WTC11 (cell line): ENCODE results near the gene STAU1. TPM values are rescaled to one million over a fixed set of nuclear protein-coding genes. Genes with fewer than 3 reads are reported as not detected.

Experiments used
- ATAC-seq: fragments of 200-7000 bp; cut with Tn5 transposase; 2 replicates; pipeline ENCODE4 v1.10.0; 2021; ENCODE audit warnings: mild to moderate bottlenecking, moderate library complexity
- CTCF ChIA-PET: fragments of 300-600 bp; sonication (Branson Sonifier 250); formaldehyde crosslinking; loops from one replicate; lab custom pipeline; 2021; ENCODE audit warnings: antibody characterized with exemption; lab: Charles Lee
- POLR2A ChIA-PET: fragments of 350-600 bp; sonication (Branson Sonifier 250); formaldehyde crosslinking; loops from one replicate; lab custom pipeline; 2021; ENCODE audit warnings: antibody characterized with exemption; lab: Charles Lee
- DNase-seq: peaks from one replicate; pipeline ENCODE4 v3.0.0; 2021; ENCODE audit warnings: low spot score
- H3K27ac Mint-ChIP-seq: 2 replicates; pipeline ENCODE4 v1.8.0; 2021; ENCODE audit warnings: mixed read lengths
- H3K27me3 Mint-ChIP-seq: 2 replicates; pipeline ENCODE4 v1.8.0; 2021; ENCODE audit warnings: low read depth, mild to moderate bottlenecking, moderate library complexity, mixed read lengths
- H3K36me3 Mint-ChIP-seq: 2 replicates; pipeline ENCODE4 v1.8.0; 2021; ENCODE audit warnings: mixed read lengths
- H3K4me1 Mint-ChIP-seq: 2 replicates; pipeline ENCODE4 v1.8.0; 2022; ENCODE audit warnings: mixed read lengths
- H3K4me3 Mint-ChIP-seq: 2 replicates; pipeline ENCODE4 v1.8.0; 2021; ENCODE audit warnings: mild to moderate bottlenecking, moderate library complexity, mixed read lengths
- H3K9me3 Mint-ChIP-seq: 2 replicates; pipeline ENCODE4 v1.8.0; 2021; ENCODE audit warnings: mixed read lengths
- CREB1 ChIP-seq: sonication (generic); formaldehyde crosslinking; IDR thresholded peaks from 2 replicates; pipeline ENCODE4 v1.8.0; 2023; ENCODE audit warnings: mild to moderate bottlenecking, missing genetic modification reagents
- ETV6 ChIP-seq: sonication (generic); formaldehyde crosslinking; IDR thresholded peaks from 2 replicates; pipeline ENCODE4 v1.8.1; 2022; ENCODE audit warnings: mild to moderate bottlenecking, missing genetic modification reagents
- FOXJ3 ChIP-seq: sonication (generic); formaldehyde crosslinking; IDR thresholded peaks from 2 replicates; pipeline ENCODE4 v1.9.0; 2021; ENCODE audit warnings: missing genetic modification reagents, mild to moderate bottlenecking, borderline replicate concordance
- KAT7 ChIP-seq: sonication (generic); formaldehyde crosslinking; IDR thresholded peaks from 2 replicates; pipeline ENCODE4 v1.8.1; 2023; ENCODE audit warnings: missing genetic modification reagents, mild to moderate bottlenecking, borderline replicate concordance
- MYBL2 ChIP-seq: sonication (generic); formaldehyde crosslinking; IDR thresholded peaks from 2 replicates; pipeline ENCODE4 v1.8.1; 2023; ENCODE audit warnings: mild to moderate bottlenecking, moderate library complexity, missing genetic modification reagents
- SMAD3 ChIP-seq: sonication (generic); formaldehyde crosslinking; IDR thresholded peaks from 2 replicates; pipeline ENCODE4 v1.8.0; 2022; ENCODE audit warnings: missing genetic modification reagents, mild to moderate bottlenecking, borderline replicate concordance
- TP53 ChIP-seq: sonication (generic); formaldehyde crosslinking; IDR thresholded peaks from 2 replicates; pipeline ENCODE4 v1.8.1; 2023; ENCODE audit warnings: mild to moderate bottlenecking, missing genetic modification reagents
- ZNF219 ChIP-seq: sonication (generic); formaldehyde crosslinking; IDR thresholded peaks from 2 replicates; pipeline ENCODE4 v1.8.0; 2023; ENCODE audit warnings: missing genetic modification reagents, mild to moderate bottlenecking, borderline replicate concordance
- ZNF671 ChIP-seq: fragments of 250-450 bp; sonication (Bioruptor Pico); IDR thresholded peaks from 2 replicates; pipeline ENCODE4 v1.8.0; 2021; ENCODE audit warnings: mild to moderate bottlenecking
- total RNA-seq: library from RNA; stranded (reverse); gene quantifications from 3 replicates; pipeline ENCODE4 v1.2.3, GENCODE V29; 2021
- TF ChIP-seq, protein P1 (sequence below): fragments of 250-450 bp; sonication (Bioruptor Pico); conservative IDR thresholded peaks from 2 replicates; pipeline ENCODE4 v1.9.0; 2021; ENCODE audit warnings: mild to moderate bottlenecking
- TF ChIP-seq, protein P2 (sequence below): sonication (generic); formaldehyde crosslinking; IDR thresholded peaks from 2 replicates; pipeline ENCODE4 v1.8.0; 2022; ENCODE audit warnings: missing genetic modification reagents
- TF ChIP-seq, protein P3 (sequence below): sonication (generic); formaldehyde crosslinking; IDR thresholded peaks from 2 replicates; pipeline ENCODE4 v1.8.1; 2023; ENCODE audit warnings: mild to moderate bottlenecking, missing genetic modification reagents, moderate library complexity
- TF ChIP-seq, protein P4 (sequence below): sonication (generic); formaldehyde crosslinking; IDR thresholded peaks from 2 replicates; pipeline ENCODE4 v1.8.0; 2022; ENCODE audit warnings: mild to moderate bottlenecking, missing genetic modification reagents
- TF ChIP-seq, protein P5 (sequence below): sonication (generic); formaldehyde crosslinking; IDR thresholded peaks from 2 replicates; pipeline ENCODE4 v1.8.1; 2023; ENCODE audit warnings: mild to moderate bottlenecking, missing genetic modification reagents
- TF ChIP-seq, protein P6 (sequence below): sonication (generic); formaldehyde crosslinking; IDR thresholded peaks from 2 replicates; pipeline ENCODE4 v1.8.1; 2023; ENCODE audit warnings: mild to moderate bottlenecking, missing genetic modification reagents, borderline replicate concordance
- TF ChIP-seq, protein P7 (sequence below): sonication (generic); formaldehyde crosslinking; IDR thresholded peaks from 2 replicates; pipeline ENCODE4 v1.8.0; 2022; ENCODE audit warnings: mild to moderate bottlenecking, missing genetic modification reagents

The STAU1 gene
- total RNA-seq, 1 experiment from 2014 or later = 92.6 TPM

DNA sequence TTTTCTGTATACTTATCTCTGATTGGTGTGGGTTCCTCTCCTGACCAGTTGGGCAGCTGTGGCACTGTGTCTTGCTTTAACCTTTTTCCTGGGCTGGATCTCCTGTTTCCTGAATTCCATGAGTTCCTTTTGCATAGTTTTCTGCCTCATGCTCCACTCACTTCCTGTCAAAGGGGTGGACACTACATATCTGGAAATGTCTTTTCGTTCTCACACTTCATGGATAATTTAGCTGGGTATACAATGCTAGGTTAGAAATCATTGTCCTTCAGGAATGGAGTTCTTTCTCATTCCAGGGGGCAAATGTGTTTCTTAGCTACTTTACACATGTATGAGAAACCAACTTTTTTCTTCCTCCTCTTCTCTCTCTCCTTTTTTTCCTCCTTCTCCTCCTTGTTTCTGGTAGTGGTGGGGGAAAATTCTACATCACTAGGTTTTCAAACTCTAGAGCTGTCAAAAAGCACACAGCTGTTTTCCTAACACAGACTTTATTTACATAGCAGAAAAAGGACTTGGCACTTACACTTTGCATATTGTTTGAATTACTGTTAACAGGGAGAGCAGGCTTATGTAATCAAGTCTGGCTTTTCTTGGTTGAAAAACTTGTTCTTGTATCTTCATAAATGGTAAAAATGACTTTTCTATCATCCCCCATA, 22.1 kb upstream of the STAU1 start (continued):
- TF ChIP-seq, protein P1, sequence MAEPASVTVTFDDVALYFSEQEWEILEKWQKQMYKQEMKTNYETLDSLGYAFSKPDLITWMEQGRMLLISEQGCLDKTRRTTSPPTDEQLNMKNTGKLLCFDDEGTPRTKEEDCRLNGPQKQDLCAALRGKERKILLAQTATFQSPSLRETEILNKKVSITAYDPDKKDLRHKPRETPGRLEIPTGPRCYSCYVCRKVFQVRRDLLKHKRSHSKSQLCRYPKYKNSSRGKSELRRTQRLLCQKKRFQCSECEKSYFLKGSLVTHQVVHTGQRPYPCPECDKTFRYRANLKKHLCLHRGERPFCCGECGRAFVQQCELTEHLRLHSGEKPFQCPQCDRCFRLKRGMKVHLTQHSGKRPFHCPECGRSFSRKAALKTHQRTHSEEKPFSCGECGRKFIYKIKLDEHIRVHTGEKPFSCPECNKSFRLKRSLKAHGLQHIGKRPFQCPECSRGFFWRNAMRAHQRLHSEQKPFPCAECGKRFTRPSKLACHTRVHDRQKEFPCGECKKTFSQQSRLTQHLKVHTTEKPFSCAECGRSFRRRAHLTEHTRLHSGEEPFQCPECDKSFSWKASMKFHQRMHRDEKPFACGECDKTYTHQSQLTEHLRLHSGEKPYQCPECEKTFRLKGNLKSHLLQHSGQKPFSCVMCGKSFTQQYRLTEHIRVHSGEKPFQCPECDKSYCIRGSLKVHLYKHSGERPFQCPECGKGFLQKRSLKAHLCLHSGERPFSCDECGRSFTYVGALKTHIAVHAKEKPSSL (CRISPR knock-in tag) = no peak
- TF ChIP-seq, protein P2, sequence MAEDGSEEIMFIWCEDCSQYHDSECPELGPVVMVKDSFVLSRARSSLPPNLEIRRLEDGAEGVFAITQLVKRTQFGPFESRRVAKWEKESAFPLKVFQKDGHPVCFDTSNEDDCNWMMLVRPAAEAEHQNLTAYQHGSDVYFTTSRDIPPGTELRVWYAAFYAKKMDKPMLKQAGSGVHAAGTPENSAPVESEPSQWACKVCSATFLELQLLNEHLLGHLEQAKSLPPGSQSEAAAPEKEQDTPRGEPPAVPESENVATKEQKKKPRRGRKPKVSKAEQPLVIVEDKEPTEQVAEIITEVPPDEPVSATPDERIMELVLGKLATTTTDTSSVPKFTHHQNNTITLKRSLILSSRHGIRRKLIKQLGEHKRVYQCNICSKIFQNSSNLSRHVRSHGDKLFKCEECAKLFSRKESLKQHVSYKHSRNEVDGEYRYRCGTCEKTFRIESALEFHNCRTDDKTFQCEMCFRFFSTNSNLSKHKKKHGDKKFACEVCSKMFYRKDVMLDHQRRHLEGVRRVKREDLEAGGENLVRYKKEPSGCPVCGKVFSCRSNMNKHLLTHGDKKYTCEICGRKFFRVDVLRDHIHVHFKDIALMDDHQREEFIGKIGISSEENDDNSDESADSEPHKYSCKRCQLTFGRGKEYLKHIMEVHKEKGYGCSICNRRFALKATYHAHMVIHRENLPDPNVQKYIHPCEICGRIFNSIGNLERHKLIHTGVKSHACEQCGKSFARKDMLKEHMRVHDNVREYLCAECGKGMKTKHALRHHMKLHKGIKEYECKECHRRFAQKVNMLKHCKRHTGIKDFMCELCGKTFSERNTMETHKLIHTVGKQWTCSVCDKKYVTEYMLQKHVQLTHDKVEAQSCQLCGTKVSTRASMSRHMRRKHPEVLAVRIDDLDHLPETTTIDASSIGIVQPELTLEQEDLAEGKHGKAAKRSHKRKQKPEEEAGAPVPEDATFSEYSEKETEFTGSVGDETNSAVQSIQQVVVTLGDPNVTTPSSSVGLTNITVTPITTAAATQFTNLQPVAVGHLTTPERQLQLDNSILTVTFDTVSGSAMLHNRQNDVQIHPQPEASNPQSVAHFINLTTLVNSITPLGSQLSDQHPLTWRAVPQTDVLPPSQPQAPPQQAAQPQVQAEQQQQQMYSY (CRISPR knock-in tag) = no peak

DNA sequence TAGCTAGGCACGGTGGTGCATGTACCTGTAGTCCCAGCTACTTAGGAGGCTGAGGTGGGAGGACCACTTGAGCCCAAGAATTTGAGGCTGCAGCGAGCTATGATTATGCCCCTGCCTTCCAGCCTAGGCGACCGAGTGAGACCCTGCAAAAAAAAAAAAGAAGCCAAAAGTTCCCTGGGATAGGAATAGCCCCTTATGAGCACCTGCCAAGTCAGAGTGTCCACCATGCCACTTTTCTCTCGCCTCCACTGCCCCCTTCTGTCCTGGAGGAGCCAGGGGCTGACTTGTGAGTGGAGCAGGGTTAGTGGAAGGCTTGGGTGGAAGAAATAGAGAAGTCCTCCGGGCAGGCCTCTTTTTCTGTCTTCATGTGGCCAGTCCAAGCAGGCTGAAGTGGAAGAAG, 18.9 kb upstream of the STAU1 start:
- Mint-ChIP-seq H3K27me3 (no peaks in the 10 kb centered on the region), H3K36me3 (peaks cover 8% of the 10 kb centered on the region; the same call in 1 of the 2 replicates), H3K27ac (no peak overlapping the region), H3K4me1 (no peaks in the 10 kb centered on the region), H3K4me3 (no peak overlapping the region), H3K9me3 (peaks cover 11% of the 10 kb centered on the region)
- POLR2A ChIA-PET = interaction anchor here (0.6 kb wide), 1 partner anchor 23 kb away, joined by 5 read pairs; no protein-coding TSS in a partner anchor
- peak; percentile 96 for ATAC-seq
- peak; percentile 53 for DNase-seq
- CTCF ChIA-PET = interaction anchor here (0.8 to 1.7 kb wide), 7 partner anchors 9 to 84 kb away, joined by 3 to 6 read pairs (median 5); partner anchors contain the start of gene DDX27
- no peak for TF ChIP-seq ETV6 (CRISPR knock-in tag)
- TF ChIP-seq MYBL2 (CRISPR knock-in tag) = no peak
- TF ChIP-seq, protein P3, sequence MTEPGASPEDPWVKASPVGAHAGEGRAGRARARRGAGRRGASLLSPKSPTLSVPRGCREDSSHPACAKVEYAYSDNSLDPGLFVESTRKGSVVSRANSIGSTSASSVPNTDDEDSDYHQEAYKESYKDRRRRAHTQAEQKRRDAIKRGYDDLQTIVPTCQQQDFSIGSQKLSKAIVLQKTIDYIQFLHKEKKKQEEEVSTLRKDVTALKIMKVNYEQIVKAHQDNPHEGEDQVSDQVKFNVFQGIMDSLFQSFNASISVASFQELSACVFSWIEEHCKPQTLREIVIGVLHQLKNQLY (CRISPR knock-in tag) = no peak
- TF ChIP-seq, protein P4, sequence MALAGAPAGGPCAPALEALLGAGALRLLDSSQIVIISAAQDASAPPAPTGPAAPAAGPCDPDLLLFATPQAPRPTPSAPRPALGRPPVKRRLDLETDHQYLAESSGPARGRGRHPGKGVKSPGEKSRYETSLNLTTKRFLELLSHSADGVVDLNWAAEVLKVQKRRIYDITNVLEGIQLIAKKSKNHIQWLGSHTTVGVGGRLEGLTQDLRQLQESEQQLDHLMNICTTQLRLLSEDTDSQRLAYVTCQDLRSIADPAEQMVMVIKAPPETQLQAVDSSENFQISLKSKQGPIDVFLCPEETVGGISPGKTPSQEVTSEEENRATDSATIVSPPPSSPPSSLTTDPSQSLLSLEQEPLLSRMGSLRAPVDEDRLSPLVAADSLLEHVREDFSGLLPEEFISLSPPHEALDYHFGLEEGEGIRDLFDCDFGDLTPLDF (CRISPR knock-in tag) = no peak
- no peak for TF ChIP-seq FOXJ3 (CRISPR knock-in tag)
- TF ChIP-seq, protein P5, sequence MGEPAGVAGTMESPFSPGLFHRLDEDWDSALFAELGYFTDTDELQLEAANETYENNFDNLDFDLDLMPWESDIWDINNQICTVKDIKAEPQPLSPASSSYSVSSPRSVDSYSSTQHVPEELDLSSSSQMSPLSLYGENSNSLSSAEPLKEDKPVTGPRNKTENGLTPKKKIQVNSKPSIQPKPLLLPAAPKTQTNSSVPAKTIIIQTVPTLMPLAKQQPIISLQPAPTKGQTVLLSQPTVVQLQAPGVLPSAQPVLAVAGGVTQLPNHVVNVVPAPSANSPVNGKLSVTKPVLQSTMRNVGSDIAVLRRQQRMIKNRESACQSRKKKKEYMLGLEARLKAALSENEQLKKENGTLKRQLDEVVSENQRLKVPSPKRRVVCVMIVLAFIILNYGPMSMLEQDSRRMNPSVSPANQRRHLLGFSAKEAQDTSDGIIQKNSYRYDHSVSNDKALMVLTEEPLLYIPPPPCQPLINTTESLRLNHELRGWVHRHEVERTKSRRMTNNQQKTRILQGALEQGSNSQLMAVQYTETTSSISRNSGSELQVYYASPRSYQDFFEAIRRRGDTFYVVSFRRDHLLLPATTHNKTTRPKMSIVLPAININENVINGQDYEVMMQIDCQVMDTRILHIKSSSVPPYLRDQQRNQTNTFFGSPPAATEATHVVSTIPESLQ (CRISPR knock-in tag) = no peak
- no peak for TF ChIP-seq ZNF219 (CRISPR knock-in tag)

DNA sequence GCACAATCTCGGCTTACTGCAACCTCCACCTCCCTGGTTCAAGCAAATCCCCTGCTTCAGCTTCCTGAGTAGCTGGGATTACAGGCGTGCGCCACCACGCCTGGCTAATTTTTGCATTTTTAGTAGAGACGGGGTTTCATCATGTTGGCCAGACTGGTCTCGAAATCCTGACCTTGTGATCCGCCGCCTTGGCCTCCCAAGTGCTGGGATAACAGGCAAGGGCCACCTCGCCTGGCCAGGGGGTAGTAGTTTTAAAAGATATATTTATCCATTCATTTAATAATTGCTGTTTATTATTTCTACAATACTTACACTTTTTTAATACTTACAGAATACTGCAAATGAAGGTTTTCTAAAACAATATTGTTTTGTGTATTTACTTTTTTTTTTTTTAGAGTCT, 15.6 kb upstream of the STAU1 start:
- Mint-ChIP-seq H3K9me3 (no peaks in the 10 kb centered on the region), H3K27me3 (no peaks in the 10 kb centered on the region), H3K4me3 (no peak overlapping the region), H3K27ac (no peak overlapping the region), H3K36me3 (no peaks in the 10 kb centered on the region), H3K4me1 (no peaks in the 10 kb centered on the region)
- CTCF ChIA-PET = interaction anchor here (1.6 kb wide), 1 partner anchor 12 kb away, joined by 3 read pairs; no protein-coding TSS in a partner anchor
- ATAC-seq (no peak), DNase-seq (no peak)
- POLR2A ChIA-PET = no interaction called here
- TF ChIP-seq ZNF671 (no peak), KAT7 (CRISPR knock-in tag) (no peak), TP53 (CRISPR knock-in tag) (no peak), SMAD3 (no peak), CREB1 (CRISPR knock-in tag) (no peak)
- TF ChIP-seq, protein P6, sequence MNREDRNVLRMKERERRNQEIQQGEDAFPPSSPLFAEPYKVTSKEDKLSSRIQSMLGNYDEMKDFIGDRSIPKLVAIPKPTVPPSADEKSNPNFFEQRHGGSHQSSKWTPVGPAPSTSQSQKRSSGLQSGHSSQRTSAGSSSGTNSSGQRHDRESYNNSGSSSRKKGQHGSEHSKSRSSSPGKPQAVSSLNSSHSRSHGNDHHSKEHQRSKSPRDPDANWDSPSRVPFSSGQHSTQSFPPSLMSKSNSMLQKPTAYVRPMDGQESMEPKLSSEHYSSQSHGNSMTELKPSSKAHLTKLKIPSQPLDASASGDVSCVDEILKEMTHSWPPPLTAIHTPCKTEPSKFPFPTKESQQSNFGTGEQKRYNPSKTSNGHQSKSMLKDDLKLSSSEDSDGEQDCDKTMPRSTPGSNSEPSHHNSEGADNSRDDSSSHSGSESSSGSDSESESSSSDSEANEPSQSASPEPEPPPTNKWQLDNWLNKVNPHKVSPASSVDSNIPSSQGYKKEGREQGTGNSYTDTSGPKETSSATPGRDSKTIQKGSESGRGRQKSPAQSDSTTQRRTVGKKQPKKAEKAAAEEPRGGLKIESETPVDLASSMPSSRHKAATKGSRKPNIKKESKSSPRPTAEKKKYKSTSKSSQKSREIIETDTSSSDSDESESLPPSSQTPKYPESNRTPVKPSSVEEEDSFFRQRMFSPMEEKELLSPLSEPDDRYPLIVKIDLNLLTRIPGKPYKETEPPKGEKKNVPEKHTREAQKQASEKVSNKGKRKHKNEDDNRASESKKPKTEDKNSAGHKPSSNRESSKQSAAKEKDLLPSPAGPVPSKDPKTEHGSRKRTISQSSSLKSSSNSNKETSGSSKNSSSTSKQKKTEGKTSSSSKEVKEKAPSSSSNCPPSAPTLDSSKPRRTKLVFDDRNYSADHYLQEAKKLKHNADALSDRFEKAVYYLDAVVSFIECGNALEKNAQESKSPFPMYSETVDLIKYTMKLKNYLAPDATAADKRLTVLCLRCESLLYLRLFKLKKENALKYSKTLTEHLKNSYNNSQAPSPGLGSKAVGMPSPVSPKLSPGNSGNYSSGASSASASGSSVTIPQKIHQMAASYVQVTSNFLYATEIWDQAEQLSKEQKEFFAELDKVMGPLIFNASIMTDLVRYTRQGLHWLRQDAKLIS = no peak
- TF ChIP-seq, protein P7, sequence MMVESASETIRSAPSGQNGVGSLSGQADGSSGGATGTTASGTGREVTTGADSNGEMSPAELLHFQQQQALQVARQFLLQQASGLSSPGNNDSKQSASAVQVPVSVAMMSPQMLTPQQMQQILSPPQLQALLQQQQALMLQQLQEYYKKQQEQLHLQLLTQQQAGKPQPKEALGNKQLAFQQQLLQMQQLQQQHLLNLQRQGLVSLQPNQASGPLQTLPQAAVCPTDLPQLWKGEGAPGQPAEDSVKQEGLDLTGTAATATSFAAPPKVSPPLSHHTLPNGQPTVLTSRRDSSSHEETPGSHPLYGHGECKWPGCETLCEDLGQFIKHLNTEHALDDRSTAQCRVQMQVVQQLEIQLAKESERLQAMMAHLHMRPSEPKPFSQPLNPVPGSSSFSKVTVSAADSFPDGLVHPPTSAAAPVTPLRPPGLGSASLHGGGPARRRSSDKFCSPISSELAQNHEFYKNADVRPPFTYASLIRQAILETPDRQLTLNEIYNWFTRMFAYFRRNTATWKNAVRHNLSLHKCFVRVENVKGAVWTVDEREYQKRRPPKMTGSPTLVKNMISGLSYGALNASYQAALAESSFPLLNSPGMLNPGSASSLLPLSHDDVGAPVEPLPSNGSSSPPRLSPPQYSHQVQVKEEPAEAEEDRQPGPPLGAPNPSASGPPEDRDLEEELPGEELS = no peak
